ENCODE results near the gene PAPSS1.

Gene PAPSS1

GRCh38 chr4:107625391-107625902 is 94.6 kb downstream of the PAPSS1 start:
- TF ChIP-seq SUZ12 (IDR thresholded peaks at IDR 0.05; ENCODE audit: extremely low read depth, insufficient read depth, insufficient read length) (no peak), YY1 (IDR thresholded peaks at IDR 0.05; ENCODE audit: insufficient read depth, insufficient read length) (no peak), ZNF274 (IDR thresholded peaks at IDR 0.05; ENCODE audit: low read depth, low read length) (no peak)

GRCh38 chr4:107624024-107624423 is 96.0 kb downstream of the PAPSS1 start:
- Histone ChIP-seq H3K9ac (ENCODE audit: insufficient read length, low read depth) (no peak overlapping the region), H3K9me3 (ENCODE audit: insufficient read depth, low read length) (peaks cover 6% of the 10 kb centered on the region; the same call in 1 of the 2 replicates), H3K36me3 (ENCODE audit: insufficient read depth, insufficient read length, low read length) (no peaks in the 10 kb centered on the region), H3K27me3 (ENCODE audit: insufficient read depth, insufficient read length) (no peaks in the 10 kb centered on the region), H3K4me1 (ENCODE audit: insufficient read depth, insufficient read length) (no peaks in the 10 kb centered on the region), H3K4me3 (ENCODE audit: insufficient read length, low read depth) (no peak overlapping the region)
- DNase-seq (ENCODE audit: low read depth, low spot score): no peak
- TF ChIP-seq YY1 (IDR thresholded peaks at IDR 0.05; ENCODE audit: insufficient read depth, insufficient read length) (no peak), ZNF274 (IDR thresholded peaks at IDR 0.05; ENCODE audit: low read depth, low read length) (no peak), SUZ12 (IDR thresholded peaks at IDR 0.05; ENCODE audit: extremely low read depth, insufficient read depth, insufficient read length) (no peak)

More at GRCh38 chr4:107625391-107625902, 94.6 kb downstream of the PAPSS1 start:
- H3K36me3 ChIP-seq (ENCODE audit: insufficient read depth, insufficient read length, low read length): no peaks in the 10 kb centered on the region
- H3K9ac ChIP-seq (ENCODE audit: insufficient read length, low read depth): no peak overlapping the region
- peaks cover 6% of the 10 kb centered on the region; the same call in 1 of the 2 replicates for H3K9me3 ChIP-seq (ENCODE audit: insufficient read depth, low read length)
- H3K4me3 ChIP-seq (ENCODE audit: insufficient read length, low read depth): no peak overlapping the region
- no peaks in the 10 kb centered on the region for H3K4me1 ChIP-seq (ENCODE audit: insufficient read depth, insufficient read length)
- DNase-seq (ENCODE audit: low read depth, low spot score): no peak
- H3K27me3 ChIP-seq (ENCODE audit: insufficient read depth, insufficient read length): no peaks in the 10 kb centered on the region

DNA sequence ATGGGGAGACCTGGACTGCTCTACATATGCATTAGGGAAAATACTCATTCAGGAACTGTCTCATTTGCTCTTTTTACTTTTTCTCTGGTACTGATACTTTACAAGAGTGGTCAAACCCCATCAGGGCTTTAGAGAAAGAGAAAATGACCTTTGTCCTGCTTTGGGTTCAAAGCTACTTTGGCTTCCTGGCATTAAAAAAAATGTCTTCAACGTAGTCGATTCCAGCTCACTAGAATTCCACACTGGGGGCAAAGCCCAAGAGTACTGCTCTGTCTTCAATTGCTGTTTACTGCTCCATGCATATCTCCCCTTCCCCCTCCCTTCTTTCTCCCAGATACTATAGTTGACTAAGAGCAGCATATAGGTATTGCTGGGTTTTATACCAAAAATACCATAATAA is 98.0 kb downstream of the PAPSS1 start:
- Histone ChIP-seq H3K27me3 (ENCODE audit: insufficient read depth, insufficient read length) (no peaks in the 10 kb centered on the region), H3K9me3 (ENCODE audit: insufficient read depth, low read length) (peaks cover 6% of the 10 kb centered on the region; the same call in 1 of the 2 replicates), H3K9ac (ENCODE audit: insufficient read length, low read depth) (no peak overlapping the region), H3K36me3 (ENCODE audit: insufficient read depth, insufficient read length, low read length) (no peaks in the 10 kb centered on the region), H3K4me1 (ENCODE audit: insufficient read depth, insufficient read length) (no peaks in the 10 kb centered on the region), H3K4me3 (ENCODE audit: insufficient read length, low read depth) (no peak overlapping the region)
- TF ChIP-seq ZNF274 (IDR thresholded peaks at IDR 0.05; ENCODE audit: low read depth, low read length) (no peak), YY1 (IDR thresholded peaks at IDR 0.05; ENCODE audit: insufficient read depth, insufficient read length) (no peak), SUZ12 (IDR thresholded peaks at IDR 0.05; ENCODE audit: extremely low read depth, insufficient read depth, insufficient read length) (no peak)
- DNase-seq (ENCODE audit: low read depth, low spot score): no peak

GRCh38 chr4:107619731-107620130 is 100.3 kb downstream of the PAPSS1 start:
- Histone ChIP-seq H3K4me1 (ENCODE audit: insufficient read depth, insufficient read length) (no peaks in the 10 kb centered on the region), H3K27me3 (ENCODE audit: insufficient read depth, insufficient read length) (no peaks in the 10 kb centered on the region), H3K9me3 (ENCODE audit: insufficient read depth, low read length) (peaks cover 6% of the 10 kb centered on the region; the same call in 1 of the 2 replicates), H3K9ac (ENCODE audit: insufficient read length, low read depth) (no peak overlapping the region), H3K36me3 (ENCODE audit: insufficient read depth, insufficient read length, low read length) (no peaks in the 10 kb centered on the region), H3K4me3 (ENCODE audit: insufficient read length, low read depth) (no peak overlapping the region)
- no peak for TF ChIP-seq YY1 (IDR thresholded peaks at IDR 0.05; ENCODE audit: insufficient read depth, insufficient read length)
- TF ChIP-seq ZNF274 (IDR thresholded peaks at IDR 0.05; ENCODE audit: low read depth, low read length): no peak
- no peak for TF ChIP-seq SUZ12 (IDR thresholded peaks at IDR 0.05; ENCODE audit: extremely low read depth, insufficient read depth, insufficient read length)
- DNase-seq (ENCODE audit: low read depth, low spot score): no peak

GRCh38 chr4:107619066-107619465 is 101.0 kb downstream of the PAPSS1 start:
- H3K27me3 ChIP-seq (ENCODE audit: insufficient read depth, insufficient read length): no peaks in the 10 kb centered on the region
- peaks cover 6% of the 10 kb centered on the region; the same call in 1 of the 2 replicates for H3K9me3 ChIP-seq (ENCODE audit: insufficient read depth, low read length)
- no peak for DNase-seq (ENCODE audit: low read depth, low spot score)
- H3K4me1 ChIP-seq (ENCODE audit: insufficient read depth, insufficient read length): no peaks in the 10 kb centered on the region
- no peak for TF ChIP-seq ZNF274 (IDR thresholded peaks at IDR 0.05; ENCODE audit: low read depth, low read length)
- TF ChIP-seq YY1 (IDR thresholded peaks at IDR 0.05; ENCODE audit: insufficient read depth, insufficient read length): no peak
- no peak for TF ChIP-seq SUZ12 (IDR thresholded peaks at IDR 0.05; ENCODE audit: extremely low read depth, insufficient read depth, insufficient read length)
- no peak overlapping the region for H3K4me3 ChIP-seq (ENCODE audit: insufficient read length, low read depth)
- no peak overlapping the region for H3K9ac ChIP-seq (ENCODE audit: insufficient read length, low read depth)
- peaks cover 1% of the 10 kb centered on the region for H3K36me3 ChIP-seq (ENCODE audit: insufficient read depth, insufficient read length, low read length)

DNA sequence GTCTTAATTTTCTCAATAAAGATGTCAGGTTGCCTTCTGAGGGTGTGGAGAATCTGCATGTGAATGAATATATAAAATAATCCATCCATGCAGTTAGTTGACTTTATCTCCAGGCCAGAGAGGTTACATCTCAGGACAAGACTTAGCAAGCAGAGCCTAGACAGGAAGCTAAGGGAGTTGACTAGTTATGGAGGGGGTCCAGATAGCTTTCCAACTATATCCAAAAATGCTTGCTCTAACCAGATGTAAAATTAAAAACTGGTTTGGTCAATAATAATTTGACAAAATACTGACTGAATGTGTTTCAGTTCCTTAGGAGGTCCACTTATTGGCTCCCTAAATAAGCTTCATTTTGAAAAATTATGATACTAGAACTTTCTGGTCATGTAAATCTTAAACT is 101.4 kb downstream of the PAPSS1 start:
- no peak for DNase-seq (ENCODE audit: low read depth, low spot score)
- Histone ChIP-seq H3K9ac (ENCODE audit: insufficient read length, low read depth) (no peak overlapping the region), H3K36me3 (ENCODE audit: insufficient read depth, insufficient read length, low read length) (peaks cover 3% of the 10 kb centered on the region), H3K27me3 (ENCODE audit: insufficient read depth, insufficient read length) (no peaks in the 10 kb centered on the region), H3K4me3 (ENCODE audit: insufficient read length, low read depth) (no peak overlapping the region), H3K9me3 (ENCODE audit: insufficient read depth, low read length) (peaks cover 5% of the 10 kb centered on the region; the same call in 1 of the 2 replicates), H3K4me1 (ENCODE audit: insufficient read depth, insufficient read length) (no peaks in the 10 kb centered on the region)
- TF ChIP-seq ZNF274 (IDR thresholded peaks at IDR 0.05; ENCODE audit: low read depth, low read length): no peak
- TF ChIP-seq YY1 (IDR thresholded peaks at IDR 0.05; ENCODE audit: insufficient read depth, insufficient read length): no peak
- no peak for TF ChIP-seq SUZ12 (IDR thresholded peaks at IDR 0.05; ENCODE audit: extremely low read depth, insufficient read depth, insufficient read length)

- TF ChIP-seq SUZ12 (IDR thresholded peaks at IDR 0.05; ENCODE audit: extremely low read depth, insufficient read depth, insufficient read length) (no peak), YY1 (IDR thresholded peaks at IDR 0.05; ENCODE audit: insufficient read depth, insufficient read length) (no peak), ZNF274 (IDR thresholded peaks at IDR 0.05; ENCODE audit: low read depth, low read length) (no peak)
- H3K9ac ChIP-seq (ENCODE audit: insufficient read length, low read depth): no peak overlapping the region
- H3K9me3 ChIP-seq (ENCODE audit: insufficient read depth, low read length): no peaks in the 10 kb centered on the region
- H3K27me3 ChIP-seq (ENCODE audit: insufficient read depth, insufficient read length): no peaks in the 10 kb centered on the region
- peaks cover 6% of the 10 kb centered on the region for H3K36me3 ChIP-seq (ENCODE audit: insufficient read depth, insufficient read length, low read length)
- H3K4me3 ChIP-seq (ENCODE audit: insufficient read length, low read depth): no peak overlapping the region
- DNase-seq (ENCODE audit: low read depth, low spot score): no peak
- no peaks in the 10 kb centered on the region for H3K4me1 ChIP-seq (ENCODE audit: insufficient read depth, insufficient read length)
Observed at GRCh38 chr4:107616838-107617389, 103.1 kb downstream of the PAPSS1 start.
